ENCODE results near the gene MYO18B.

GRCh38 chr22:25774575-25775026 is 32.6 kb downstream of the MYO18B start:
- no peak for TF ChIP-seq RFX5 (IDR thresholded peaks at IDR 0.05; ENCODE audit: low read depth, low read length)
- TF ChIP-seq MAFK (IDR thresholded peaks at IDR 0.05; ENCODE audit: low read depth, low read length), result no peak
- TF ChIP-seq, protein P1, sequence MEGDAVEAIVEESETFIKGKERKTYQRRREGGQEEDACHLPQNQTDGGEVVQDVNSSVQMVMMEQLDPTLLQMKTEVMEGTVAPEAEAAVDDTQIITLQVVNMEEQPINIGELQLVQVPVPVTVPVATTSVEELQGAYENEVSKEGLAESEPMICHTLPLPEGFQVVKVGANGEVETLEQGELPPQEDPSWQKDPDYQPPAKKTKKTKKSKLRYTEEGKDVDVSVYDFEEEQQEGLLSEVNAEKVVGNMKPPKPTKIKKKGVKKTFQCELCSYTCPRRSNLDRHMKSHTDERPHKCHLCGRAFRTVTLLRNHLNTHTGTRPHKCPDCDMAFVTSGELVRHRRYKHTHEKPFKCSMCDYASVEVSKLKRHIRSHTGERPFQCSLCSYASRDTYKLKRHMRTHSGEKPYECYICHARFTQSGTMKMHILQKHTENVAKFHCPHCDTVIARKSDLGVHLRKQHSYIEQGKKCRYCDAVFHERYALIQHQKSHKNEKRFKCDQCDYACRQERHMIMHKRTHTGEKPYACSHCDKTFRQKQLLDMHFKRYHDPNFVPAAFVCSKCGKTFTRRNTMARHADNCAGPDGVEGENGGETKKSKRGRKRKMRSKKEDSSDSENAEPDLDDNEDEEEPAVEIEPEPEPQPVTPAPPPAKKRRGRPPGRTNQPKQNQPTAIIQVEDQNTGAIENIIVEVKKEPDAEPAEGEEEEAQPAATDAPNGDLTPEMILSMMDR (conservative IDR thresholded peaks at IDR 0.05; ENCODE audit: low read depth, low read length), result peak; percentile 40
- no peak for TF ChIP-seq POLR2A (IDR thresholded peaks at IDR 0.05; ENCODE audit: low read depth, low read length)
- peak; percentile 26; the same call in 1 of the 2 replicates for TF ChIP-seq SMC3 (IDR thresholded peaks at IDR 0.05; ENCODE audit: low read depth, low read length)
- TF ChIP-seq USF2 (IDR thresholded peaks at IDR 0.05; ENCODE audit: low read depth, low read length), result no peak
- no peak for TF ChIP-seq MXI1 (IDR thresholded peaks at IDR 0.05; ENCODE audit: borderline replicate concordance, low read depth, low read length)
- TF ChIP-seq CEBPB (IDR thresholded peaks at IDR 0.05; ENCODE audit: low read depth, low read length), result no peak
- TF ChIP-seq RAD21 (IDR thresholded peaks at IDR 0.05; ENCODE audit: low read length), result 0 out of 2 replicates have a peak, but pooled peaks have one; percentile 30
- TF ChIP-seq, protein P2, sequence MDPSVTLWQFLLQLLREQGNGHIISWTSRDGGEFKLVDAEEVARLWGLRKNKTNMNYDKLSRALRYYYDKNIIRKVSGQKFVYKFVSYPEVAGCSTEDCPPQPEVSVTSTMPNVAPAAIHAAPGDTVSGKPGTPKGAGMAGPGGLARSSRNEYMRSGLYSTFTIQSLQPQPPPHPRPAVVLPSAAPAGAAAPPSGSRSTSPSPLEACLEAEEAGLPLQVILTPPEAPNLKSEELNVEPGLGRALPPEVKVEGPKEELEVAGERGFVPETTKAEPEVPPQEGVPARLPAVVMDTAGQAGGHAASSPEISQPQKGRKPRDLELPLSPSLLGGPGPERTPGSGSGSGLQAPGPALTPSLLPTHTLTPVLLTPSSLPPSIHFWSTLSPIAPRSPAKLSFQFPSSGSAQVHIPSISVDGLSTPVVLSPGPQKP (IDR thresholded peaks at IDR 0.05; ENCODE audit: borderline replicate concordance, low read depth, low read length), result no peak
- no peak for TF ChIP-seq FOS (IDR thresholded peaks at IDR 0.05; ENCODE audit: low read depth, low read length)
- no peak for TF ChIP-seq NFE2L2 (IDR thresholded peaks at IDR 0.05; ENCODE audit: low read depth, low read length)
- no peak for TF ChIP-seq MAZ (IDR thresholded peaks at IDR 0.05; ENCODE audit: borderline replicate concordance, low read depth, low read length)
- no peak for TF ChIP-seq BHLHE40 (IDR thresholded peaks at IDR 0.05; ENCODE audit: low read depth, low read length)
